GM13977 (cell line): ENCODE data around the gene SMARCAD1.

ENCODE experiments used
- DNase-seq: peaks from one replicate; pipeline ENCODE4 v3.0.0; 2012; ENCODE audit warnings: low spot score
- CTCF ChIP-seq: IDR thresholded peaks from 2 replicates; pipeline ENCODE4 v1.5.1; 2012; ENCODE audit warnings: mild to moderate bottlenecking, control low read depth; ENCODE audit not compliant: insufficient read depth; ENCODE audit errors: extremely low read depth, missing control alignments
- in situ Hi-C: fragments of 300-500 bp; cut with MboI; formaldehyde crosslinking; loops from one replicate; pipeline ENCODE4 v1.12.0; 2022; ENCODE audit warnings: low sequenced_read_pairs, low pct_unique_long_range_greater_than_20kb, mixed read lengths, inconsistent platforms; ENCODE audit not compliant: unreplicated experiment

The SMARCAD1 gene

GRCh38 chr4:94208266-94208665 lies 601 bp downstream of the SMARCAD1 start:
- no peak for DNase-seq
- TF ChIP-seq CTCF, result no peak

GRCh38 chr4:94208918-94209317 lies 1.3 kb downstream of the SMARCAD1 start:
- no peak for DNase-seq
- TF ChIP-seq CTCF, result no peak
- in situ Hi-C loops, result no loop called here

More at GRCh38 chr4:94208266-94208665, 601 bp downstream of the SMARCAD1 start:
- in situ Hi-C loops, result no loop called here

GRCh38 chr4:94211861-94212260 lies 4.2 kb downstream of the SMARCAD1 start:
- in situ Hi-C loops, result no loop called here
- no peak for DNase-seq
- TF ChIP-seq CTCF, result no peak

- in situ Hi-C loops, result no loop called here
- no peak for TF ChIP-seq CTCF
- no peak for DNase-seq
These were observed 7.1 kb downstream of the SMARCAD1 start for GRCh38 chr4:94214703-94215319.

GRCh38 chr4:94216394-94216793 lies 8.7 kb downstream of the SMARCAD1 start:
- in situ Hi-C loops, result no loop called here
- TF ChIP-seq CTCF, result no peak
- DNase-seq, result no peak

GRCh38 chr4:94219402-94219801 lies 11.7 kb downstream of the SMARCAD1 start:
- DNase-seq, result no peak
- in situ Hi-C loops, result no loop called here
- TF ChIP-seq CTCF, result no peak
